Stimulated activated naive CD4-positive, alpha-beta T cell (primary cell): ENCODE results near the gene IGLL5.

Experiments used
- DNase-seq, 6 experiments: peaks; one replicate each; lab custom pipeline; 2025; lab: John Stamatoyannopoulos, UW

IGLL5 gene

DNA sequence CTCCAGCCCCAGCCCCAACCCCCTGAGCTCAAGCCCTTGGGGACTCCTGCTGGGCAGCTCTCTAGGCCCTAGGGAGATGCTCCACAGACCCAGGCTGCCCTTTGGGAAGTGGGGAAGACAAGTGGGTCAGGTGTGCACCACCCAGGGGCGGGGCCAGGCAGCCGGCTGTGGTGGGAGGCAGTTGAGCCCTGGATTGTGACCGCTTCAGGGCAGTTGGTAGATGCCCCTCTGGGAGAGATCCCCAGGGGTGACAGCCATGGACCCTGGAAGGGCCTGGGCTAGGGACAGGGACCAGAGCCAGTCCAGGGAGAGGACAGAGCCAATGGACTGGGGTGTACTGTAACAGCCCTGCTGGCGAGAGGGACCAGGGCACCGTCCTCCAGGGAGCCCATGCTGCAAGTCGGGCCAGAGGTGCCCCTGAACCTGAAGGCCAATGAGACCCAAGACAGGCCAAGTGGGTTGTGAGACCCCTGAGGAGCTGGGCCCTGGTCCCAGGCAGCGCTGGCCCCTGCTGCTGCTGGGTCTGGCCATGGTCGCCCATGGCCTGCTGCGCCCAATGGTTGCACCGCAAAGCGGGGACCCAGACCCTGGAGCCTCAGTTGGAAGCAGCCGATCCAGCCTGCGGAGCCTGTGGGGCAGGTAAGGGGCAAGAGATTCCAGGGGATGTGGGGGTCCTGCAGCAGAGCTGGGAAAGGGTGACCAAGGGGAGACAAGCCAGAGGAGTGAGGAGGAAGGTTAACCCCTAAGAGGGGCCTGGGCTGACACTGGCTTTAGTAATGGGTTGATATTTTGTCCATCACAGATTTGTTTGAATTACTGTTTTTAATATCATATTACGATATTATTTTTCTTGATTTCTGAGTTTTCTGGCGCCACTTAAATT is at the start of gene IGLL5:
Gene IGLL5 (plus strand): TSS at position 196 of the 883 bp plus-strand sequence. CDS start 238 bp downstream, at position 434.
- DNase-seq, result no peak

- DNase-seq, result no peak
Observed at GRCh38 chr22:22838148-22838786, 49.3 kb upstream of the IGLL5 start.

DNA sequence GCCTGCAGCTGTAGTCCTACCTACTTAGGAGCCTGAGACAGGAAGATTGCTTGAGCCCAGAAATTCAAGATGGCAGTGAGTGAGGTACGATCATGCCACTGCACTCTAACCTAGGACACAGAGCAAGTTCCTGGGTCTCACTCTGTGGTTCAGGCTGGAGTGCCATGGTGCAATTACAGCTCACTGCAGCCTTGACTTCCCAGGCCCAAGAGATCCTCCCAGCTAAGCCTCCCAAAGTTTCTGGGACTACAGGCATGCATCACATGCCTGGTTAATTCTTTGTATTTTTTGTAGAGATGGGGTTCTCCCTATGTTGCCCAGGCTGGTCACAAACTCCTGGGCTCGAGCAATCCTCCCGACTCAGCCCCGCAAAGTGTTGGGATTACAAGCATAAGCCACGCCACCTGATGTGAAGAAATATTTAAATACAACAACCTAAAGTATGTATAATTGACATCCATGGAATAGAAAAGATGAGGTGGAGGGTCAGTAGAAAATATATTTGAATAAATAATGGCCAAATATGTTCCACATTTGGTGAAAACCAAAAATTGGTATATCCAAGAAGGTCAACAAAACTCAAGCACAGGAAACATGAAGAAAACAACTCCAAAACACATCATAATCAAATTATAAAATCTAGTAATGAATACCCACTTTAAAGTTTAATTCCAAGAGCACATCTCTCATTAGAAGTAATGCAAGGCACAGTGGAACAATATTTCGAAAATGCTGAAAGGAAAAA is 47.9 kb upstream of the IGLL5 start:
- no peak for DNase-seq

DNA sequence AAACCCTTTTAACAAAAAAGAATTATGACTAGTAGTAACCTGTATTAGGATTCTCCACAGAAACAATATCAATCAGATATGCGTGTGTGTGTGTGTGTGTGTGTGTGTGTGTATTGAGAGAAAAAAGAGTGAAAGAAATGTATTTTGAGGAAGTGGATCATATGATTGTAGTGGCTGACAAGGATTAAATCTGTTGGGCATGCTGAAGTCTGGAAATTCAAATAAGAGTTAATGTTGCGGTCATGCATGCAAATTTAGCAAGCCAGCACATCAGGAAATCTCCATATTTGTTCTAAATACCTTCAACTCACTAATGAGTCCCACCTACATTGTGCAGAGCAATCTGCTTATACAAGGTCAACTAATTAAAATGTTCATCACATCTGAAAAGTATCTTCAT is 46.8 kb upstream of the IGLL5 start:
- DNase-seq, result no peak

GRCh38 chr22:22841598-22841997 is 46.0 kb upstream of the IGLL5 start:
- no peak for DNase-seq

GRCh38 chr22:22842085-22842484 is 45.5 kb upstream of the IGLL5 start:
- DNase-seq, result no peak

GRCh38 chr22:22843848-22844247 is 43.8 kb upstream of the IGLL5 start:
- no peak for DNase-seq

- DNase-seq, result no peak
Observed at GRCh38 chr22:22847241-22847640, 40.4 kb upstream of the IGLL5 start.

DNA sequence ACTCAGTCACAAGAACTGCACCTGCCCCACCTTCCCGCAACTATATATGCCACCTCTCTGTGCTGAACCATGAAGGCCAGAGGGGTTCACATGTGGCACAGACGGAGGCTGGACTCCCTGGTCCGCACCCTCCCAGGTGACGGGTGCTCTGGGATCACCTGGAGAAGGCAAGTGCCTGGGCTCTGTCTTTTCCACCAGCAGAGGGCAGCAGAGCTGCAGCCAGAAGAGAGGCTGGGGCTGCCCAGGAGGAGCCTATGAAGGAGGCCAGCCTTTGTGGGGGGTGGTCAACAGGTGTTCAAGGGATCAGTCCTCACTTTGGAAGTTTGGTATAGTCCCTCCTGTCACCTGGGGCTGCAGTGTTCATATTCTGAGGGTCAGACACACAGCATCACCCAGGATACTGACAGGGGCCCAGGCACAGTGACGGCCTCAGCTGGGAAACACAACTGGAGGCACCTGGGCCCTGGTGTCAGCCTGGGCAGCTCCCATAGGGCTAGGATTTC is 39.2 kb upstream of the IGLL5 start:
- peak; percentile 13 to 64 (median 46) for DNase-seq

DNA sequence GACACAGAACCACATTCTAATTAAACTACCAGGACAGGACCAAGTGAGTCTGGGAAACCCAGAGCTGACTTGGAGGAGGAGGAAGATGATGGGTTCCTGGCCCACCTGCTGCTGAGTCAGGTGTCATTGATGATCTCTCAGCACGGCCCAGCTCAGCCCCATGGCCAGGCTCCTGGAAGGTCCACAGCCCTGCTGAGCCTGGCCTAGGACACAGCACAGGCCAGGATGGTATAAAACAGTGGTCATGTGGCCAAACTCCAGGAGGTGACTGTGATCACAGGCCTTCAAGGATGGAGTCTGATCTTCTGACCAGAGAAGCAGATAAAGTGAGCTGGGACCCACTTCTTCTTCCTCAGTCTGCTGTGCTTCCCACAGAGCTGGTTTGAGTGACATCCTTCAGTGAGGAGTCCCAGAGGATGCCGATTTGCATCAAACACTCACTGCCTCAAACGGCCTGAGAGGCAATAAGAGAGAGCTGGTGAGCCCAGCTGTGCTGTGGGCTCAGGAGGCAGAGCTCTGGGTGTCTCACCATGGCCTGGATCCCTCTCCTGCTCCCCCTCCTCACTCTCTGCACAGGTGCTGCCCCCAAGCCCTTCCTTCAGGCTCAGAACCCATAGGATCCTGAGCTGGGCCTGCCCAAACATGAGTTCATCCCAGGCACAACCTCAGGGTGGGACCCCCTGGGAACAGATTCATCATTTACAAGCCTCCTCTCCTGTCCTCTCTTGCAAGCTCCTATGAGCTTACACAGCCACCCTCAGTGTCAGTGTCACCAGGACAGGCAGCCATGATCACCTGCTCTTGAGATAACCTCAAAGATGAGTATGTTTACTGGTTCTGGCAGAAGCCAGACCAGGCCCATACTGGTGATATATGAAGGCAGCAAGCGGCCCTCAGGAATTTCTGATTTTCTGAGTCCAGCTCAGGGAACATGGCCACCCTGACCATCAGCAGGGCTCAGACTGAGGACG is 37.7 kb upstream of the IGLL5 start:
- no peak for DNase-seq

GRCh38 chr22:22851969-22852368 is 35.6 kb upstream of the IGLL5 start:
- DNase-seq, result no peak

GRCh38 chr22:22853713-22854112 is 33.9 kb upstream of the IGLL5 start:
- DNase-seq, result no peak

DNA sequence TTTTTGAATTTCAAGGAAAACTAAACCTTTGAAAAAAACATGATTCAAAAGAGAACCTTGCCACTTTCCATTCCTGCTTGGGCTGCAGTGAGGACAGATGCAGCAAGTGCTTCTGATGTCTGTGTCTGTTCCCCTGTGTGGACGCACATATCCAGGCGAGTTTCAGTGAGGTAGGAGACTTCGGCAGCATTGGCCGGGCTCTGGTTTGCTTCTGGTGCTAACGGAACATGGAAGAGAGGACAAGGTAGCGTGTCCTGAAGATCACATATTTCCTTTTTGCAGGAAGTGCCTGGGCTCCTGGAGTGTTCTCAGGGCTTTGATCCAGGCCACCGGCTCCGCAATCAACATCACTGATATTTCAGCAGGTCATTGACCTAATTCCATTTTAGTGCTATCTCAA is 33.1 kb upstream of the IGLL5 start:
- no peak for DNase-seq

DNA sequence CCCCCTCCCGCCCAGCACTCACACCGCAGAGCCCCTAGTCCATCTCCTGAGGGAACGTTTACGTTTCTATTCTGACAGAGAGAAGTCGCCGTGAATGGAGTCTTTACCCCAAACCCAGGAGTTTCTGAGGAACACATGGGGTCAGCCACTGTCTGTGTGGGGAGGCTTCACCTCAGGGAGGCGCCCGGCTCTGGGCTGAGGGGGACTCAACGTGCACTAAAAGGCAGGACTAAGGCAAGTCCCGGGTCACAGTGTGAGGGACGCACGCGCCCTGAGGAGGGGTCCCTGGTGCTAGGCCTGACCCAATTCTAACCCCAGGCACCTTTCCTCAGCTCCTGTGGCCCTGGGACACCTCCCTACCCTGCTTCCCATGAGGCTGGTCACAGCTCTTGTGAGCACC is 32.5 kb upstream of the IGLL5 start:
- DNase-seq, result no peak

- peak in 1 of 6 experiments; percentile 29 for DNase-seq
Observed at GRCh38 chr22:22855617-22856308, 31.9 kb upstream of the IGLL5 start.

DNA sequence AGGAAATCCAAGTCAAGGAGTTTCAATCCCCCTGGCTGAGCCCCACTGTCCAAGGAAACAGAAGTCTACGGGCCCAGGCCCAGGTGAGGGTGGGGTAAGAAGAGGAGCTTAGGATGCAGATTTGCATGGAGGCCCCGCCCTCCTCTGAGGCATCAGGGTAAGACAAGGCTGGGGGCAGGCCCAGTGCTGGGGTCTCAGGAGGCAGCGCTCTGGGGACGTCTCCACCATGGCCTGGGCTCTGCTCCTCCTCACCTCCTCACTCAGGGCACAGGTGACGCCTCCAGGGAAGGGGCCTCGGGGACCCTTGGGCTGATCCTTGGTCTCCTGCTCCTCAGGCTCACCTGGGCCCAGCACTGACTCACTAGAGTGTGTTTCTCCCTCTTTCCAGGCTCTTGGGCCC is 31.3 kb upstream of the IGLL5 start:
- no peak for DNase-seq

DNA sequence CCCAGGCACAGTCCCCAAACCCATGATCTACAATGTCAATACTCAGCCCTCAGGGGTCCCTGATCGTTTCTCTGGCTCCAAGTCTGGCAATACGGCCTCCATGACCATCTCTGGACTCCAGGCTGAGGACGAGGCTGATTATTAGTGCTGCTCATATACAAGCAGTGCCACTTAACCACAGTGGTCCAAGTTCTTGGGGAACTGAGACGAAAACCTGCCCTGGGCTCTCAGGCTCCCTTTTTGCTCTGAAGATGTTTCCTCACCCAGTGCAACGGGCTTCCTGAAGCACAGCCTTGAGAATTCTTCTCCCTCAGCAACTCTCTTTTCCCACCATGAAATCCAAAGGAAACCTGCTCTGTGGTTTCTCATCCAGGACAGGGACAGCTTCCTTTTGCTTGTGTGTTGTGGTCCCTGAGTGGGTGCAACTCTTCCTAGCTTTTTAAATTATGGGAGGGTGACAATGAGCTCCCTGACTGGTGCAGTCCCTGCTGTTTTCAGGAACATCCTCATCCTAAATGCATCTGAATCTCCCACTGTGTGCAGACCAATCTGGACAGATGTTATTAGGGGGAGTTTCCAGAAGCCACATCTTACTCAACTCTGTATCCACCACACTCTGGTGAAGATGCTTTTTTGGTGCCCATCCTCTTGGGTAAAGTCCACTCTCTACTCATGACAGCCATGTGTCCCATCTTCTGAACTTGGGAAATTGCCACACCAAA is 30.6 kb upstream of the IGLL5 start:
- no peak for DNase-seq

- no peak for DNase-seq
Observed at GRCh38 chr22:22857607-22858558, 29.7 kb upstream of the IGLL5 start.

GRCh38 chr22:22858559-22858937 is 29.1 kb upstream of the IGLL5 start:
- DNase-seq, result no peak
